Brain microvascular endothelial cell (primary cell): Measurements from ENCODE around the gene DDIT4.
A peak's percentile ranks its signal among the peaks of the same experiment; 100 is the strongest.
"Not testable (repeated sequence)": the region's sequence is repeated elsewhere in the genome, so short reads cannot be mapped to it uniquely, and the experiment has no call there.

Source experiments
- DNase-seq: peaks from one replicate; pipeline ENCODE4 v3.0.0-alpha.2; 2020
- H3K27ac ChIP-seq: fragments of 250-450 bp; sonication (Bioruptor Pico); 2 replicates; pipeline ENCODE4 v1.5.1; 2020; ENCODE audit warnings: mild to moderate bottlenecking, moderate library complexity
- H3K27me3 ChIP-seq: fragments of 250-450 bp; sonication (Bioruptor Pico); replicated peaks from 2 replicates; pipeline ENCODE4 v1.5.1; 2020; ENCODE audit warnings: mild to moderate bottlenecking
- H3K36me3 ChIP-seq: fragments of 250-450 bp; sonication (Bioruptor Pico); replicated peaks from 2 replicates; pipeline ENCODE4 v1.5.1; 2020; ENCODE audit warnings: mild to moderate bottlenecking
- H3K4me3 ChIP-seq: 2 replicates; pipeline ENCODE4 v1.5.1; 2011; ENCODE audit warnings: low read depth, mild to moderate bottlenecking, control low read depth, low read length, moderate library complexity
- in situ Hi-C: cut with HindIII; loops from 2 replicates; pipeline ENCODE4 v1.10.0; 2017; ENCODE audit warnings: low sequenced_read_pairs, low pct_ligation_motif_present
- TF ChIP-seq, protein P1 (sequence below): IDR thresholded peaks from 2 replicates; pipeline ENCODE4 v1.5.1; 2011; ENCODE audit warnings: low read depth, mild to moderate bottlenecking, moderate library complexity, low read length, control low read depth, inconsistent platforms; ENCODE audit errors: missing control alignments

Gene DDIT4

GRCh38 chr10:72297281-72297804 is 23.6 kb downstream of the DDIT4 start:
- TF ChIP-seq, protein P1, sequence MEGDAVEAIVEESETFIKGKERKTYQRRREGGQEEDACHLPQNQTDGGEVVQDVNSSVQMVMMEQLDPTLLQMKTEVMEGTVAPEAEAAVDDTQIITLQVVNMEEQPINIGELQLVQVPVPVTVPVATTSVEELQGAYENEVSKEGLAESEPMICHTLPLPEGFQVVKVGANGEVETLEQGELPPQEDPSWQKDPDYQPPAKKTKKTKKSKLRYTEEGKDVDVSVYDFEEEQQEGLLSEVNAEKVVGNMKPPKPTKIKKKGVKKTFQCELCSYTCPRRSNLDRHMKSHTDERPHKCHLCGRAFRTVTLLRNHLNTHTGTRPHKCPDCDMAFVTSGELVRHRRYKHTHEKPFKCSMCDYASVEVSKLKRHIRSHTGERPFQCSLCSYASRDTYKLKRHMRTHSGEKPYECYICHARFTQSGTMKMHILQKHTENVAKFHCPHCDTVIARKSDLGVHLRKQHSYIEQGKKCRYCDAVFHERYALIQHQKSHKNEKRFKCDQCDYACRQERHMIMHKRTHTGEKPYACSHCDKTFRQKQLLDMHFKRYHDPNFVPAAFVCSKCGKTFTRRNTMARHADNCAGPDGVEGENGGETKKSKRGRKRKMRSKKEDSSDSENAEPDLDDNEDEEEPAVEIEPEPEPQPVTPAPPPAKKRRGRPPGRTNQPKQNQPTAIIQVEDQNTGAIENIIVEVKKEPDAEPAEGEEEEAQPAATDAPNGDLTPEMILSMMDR = no peak
- peak; percentile 98 for DNase-seq
- no peaks in the 10 kb centered on the region for H3K36me3 ChIP-seq
- in situ Hi-C loops = no loop called here
- H3K27me3 ChIP-seq = no peaks in the 10 kb centered on the region
- H3K27ac ChIP-seq = peak overlapping the region; percentile 99
- peak overlapping the region; percentile 44 for H3K4me3 ChIP-seq

DNA sequence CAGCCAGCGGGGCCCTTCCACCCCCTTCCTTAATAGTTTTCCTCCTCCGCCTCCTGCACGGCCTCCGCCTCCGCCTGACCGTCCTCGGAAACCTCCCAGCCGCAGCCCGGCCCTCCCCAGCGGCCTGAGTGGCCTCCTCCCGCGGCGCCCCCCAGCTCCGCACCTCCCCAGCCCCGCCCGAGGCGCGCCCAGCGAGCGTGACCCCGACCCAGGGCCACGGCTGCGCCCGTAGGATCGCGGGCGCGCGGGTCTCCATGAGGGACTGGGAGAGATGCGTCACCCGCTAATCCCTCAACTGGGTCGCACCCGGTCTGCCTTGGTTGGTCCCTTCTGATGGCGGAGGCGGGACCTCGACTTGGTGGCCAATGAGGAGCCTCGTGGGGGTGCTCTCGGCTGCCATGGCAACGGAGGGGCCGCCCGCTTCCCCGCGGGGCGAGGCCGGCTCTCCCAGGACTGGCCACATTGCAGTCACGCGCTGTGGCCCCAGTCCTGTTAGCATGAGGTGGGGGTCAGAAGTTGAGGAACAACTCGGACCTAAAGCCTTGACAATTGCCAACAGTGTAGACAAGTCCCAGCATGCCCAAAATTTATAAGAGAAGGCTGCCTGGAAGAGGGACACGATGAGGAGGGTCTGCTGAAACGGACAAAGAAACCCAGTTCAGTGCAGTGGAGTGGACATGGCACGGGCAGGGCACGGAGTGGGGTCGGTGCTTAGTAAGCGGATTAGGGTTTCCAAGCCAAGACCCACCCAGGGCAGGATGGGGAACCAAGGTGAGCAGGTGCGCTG is 24.3 kb downstream of the DDIT4 start:
- Histone ChIP-seq H3K27ac (peak overlapping the region; percentile 99), H3K36me3 (no peaks in the 10 kb centered on the region), H3K27me3 (no peaks in the 10 kb centered on the region), H3K4me3 (peak overlapping the region; percentile 44)
- TF ChIP-seq, protein P1 = no peak
- in situ Hi-C loops = no loop called here
- peak; percentile 99 for DNase-seq

DNA sequence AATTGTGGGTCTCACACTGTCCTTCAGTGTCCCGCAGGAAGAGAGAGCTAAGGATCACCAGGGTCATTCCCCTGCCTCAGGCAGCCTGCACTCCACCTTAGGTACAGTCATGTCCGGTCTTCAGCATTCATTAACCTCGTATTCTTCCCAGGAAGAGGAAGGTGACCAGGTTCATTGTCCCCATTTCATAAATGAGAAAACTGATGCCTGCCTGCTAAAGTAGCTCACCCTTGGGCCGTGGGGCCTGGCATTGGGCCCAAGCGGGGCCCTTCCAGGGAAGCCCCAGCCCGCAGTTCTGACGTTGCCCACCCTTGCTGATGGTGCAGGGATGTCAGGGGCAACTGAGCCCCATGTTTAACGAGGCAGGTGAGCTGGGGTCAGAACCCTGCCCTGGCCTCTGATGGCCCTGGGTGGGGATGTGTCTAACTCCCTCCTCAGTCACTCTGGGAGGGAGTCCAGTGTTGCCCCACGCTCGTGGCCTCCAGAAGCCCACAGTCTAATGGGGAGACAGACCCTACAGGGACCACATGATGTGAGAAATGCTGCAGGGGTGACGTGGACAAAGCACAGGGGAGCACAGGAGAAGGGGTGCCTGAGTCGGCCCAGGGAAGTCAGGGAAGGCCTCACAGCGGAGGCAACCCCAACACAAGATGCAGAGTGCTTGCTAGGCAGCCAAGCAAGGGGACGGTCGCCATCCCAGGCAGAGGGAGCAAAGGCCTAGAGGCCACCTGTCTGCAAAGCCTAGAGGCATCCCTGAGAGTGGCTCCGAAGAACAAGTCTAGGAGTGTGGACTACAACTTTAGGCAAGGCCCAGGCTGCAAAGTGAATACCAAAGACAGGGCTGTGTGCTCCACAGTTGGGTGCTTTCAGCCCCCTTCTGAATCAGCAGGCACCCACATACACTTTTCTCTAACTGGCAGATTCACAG is 25.1 kb downstream of the DDIT4 start:
- Histone ChIP-seq H3K36me3 (no peaks in the 10 kb centered on the region), H3K27ac (peak overlapping the region; percentile 99), H3K4me3 (no peak overlapping the region), H3K27me3 (no peaks in the 10 kb centered on the region)
- DNase-seq = no peak
- in situ Hi-C loops = no loop called here
- TF ChIP-seq, protein P1 = no peak

DNA sequence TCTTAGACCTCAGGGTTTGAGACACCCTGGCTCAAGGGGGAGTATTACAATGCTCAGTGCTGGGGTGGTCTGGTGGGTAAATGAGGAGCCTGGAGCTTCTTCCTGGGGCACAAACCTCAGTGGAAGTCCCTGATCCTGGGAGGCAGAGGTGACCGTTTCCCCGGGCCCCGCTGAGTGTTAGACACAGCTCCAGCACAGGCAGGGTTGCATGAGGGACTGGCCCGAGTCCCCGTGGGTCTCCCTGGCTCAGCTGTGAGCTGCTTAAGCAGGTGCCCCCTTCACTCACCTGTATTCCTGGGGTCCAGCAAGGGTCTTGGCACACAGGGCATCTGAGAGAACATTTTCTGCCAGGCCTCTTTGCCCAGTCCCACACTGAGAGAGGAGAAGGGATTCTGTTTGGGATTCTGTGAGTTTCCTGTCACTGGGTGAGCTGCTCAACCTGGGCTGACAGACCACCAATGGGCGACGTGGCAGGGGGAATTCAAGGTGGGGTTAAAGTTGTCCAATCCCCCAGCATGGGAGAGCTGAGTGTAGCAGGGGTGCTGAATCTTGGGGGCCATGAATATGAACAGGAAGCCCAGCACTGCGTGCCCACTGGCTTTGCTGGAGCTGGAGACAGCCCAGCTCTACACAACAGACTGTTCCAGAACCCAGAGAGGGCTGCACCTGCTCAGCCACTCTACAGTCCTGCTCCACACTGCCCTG is 29.9 kb downstream of the DDIT4 start:
- TF ChIP-seq, protein P1 = no peak
- Histone ChIP-seq H3K4me3 (no peak overlapping the region), H3K27ac (no peak overlapping the region), H3K27me3 (no peaks in the 10 kb centered on the region), H3K36me3 (no peaks in the 10 kb centered on the region)
- in situ Hi-C loops = no loop called here
- DNase-seq = no peak

GRCh38 chr10:72306215-72306760 is 32.6 kb downstream of the DDIT4 start:
- Histone ChIP-seq H3K27me3 (no peaks in the 10 kb centered on the region), H3K27ac (no peak overlapping the region), H3K4me3 (no peak overlapping the region), H3K36me3 (no peaks in the 10 kb centered on the region)
- TF ChIP-seq, protein P1 = no peak
- in situ Hi-C loops = no loop called here
- DNase-seq = no peak

GRCh38 chr10:72307711-72308110 is 34.0 kb downstream of the DDIT4 start:
- peak overlapping the region; percentile 86 for H3K27ac ChIP-seq
- in situ Hi-C loops, H3K4me3 ChIP-seq, H3K27me3 ChIP-seq, H3K36me3 ChIP-seq, DNase-seq: not testable (repeated sequence)
